KMS-11 (cell line): Measurements from ENCODE around the gene KMT2A.

Experiments used
- H2AFZ ChIP-seq: fragments of 200-600 bp; sonication (generic); 2 replicates; pipeline ENCODE4 v1.6.1; 2016; ENCODE audit warnings: antibody characterized with exemption, mixed run types, low read depth
- H3K27ac ChIP-seq: fragments of 200-600 bp; sonication (generic); 2 replicates; pipeline ENCODE4 v1.6.1; 2016; ENCODE audit warnings: mild to moderate bottlenecking, mixed run types
- H3K27me3 ChIP-seq: fragments of 200-600 bp; sonication (generic); 2 replicates; pipeline ENCODE4 v1.6.1; 2017; ENCODE audit warnings: mild to moderate bottlenecking, low read depth, mixed run types, moderate library complexity; ENCODE audit not compliant: insufficient read depth
- H3K36me3 ChIP-seq: fragments of 200-600 bp; sonication (generic); 2 replicates; pipeline ENCODE4 v1.6.1; 2017; ENCODE audit warnings: mild to moderate bottlenecking, mixed run types; ENCODE audit not compliant: insufficient read depth
- H3K4me1 ChIP-seq: fragments of 200-600 bp; sonication (generic); 2 replicates; pipeline ENCODE4 v1.6.1; 2016; ENCODE audit warnings: mild to moderate bottlenecking, low read depth, mixed run types; ENCODE audit not compliant: poor library complexity, severe bottlenecking
- H3K4me2 ChIP-seq: fragments of 200-600 bp; sonication (generic); 2 replicates; pipeline ENCODE4 v1.7.0; 2016; ENCODE audit warnings: mild to moderate bottlenecking, mixed run types
- H3K4me3 ChIP-seq: fragments of 200-600 bp; sonication (generic); IDR thresholded peaks from 2 replicates; pipeline ENCODE4 v1.6.1; 2017; ENCODE audit warnings: low read depth, low read length, mixed read lengths; ENCODE audit not compliant: insufficient read depth
- H3K79me2 ChIP-seq: fragments of 200-600 bp; sonication (generic); 2 replicates; pipeline ENCODE4 v1.6.1; 2016; ENCODE audit warnings: low read depth, mixed run types; ENCODE audit not compliant: insufficient read depth
- H3K9ac ChIP-seq: fragments of 200-600 bp; sonication (generic); 2 replicates; pipeline ENCODE4 v1.6.1; 2016; ENCODE audit warnings: mild to moderate bottlenecking, mixed run types
- H4K20me1 ChIP-seq: fragments of 200-600 bp; sonication (generic); 2 replicates; pipeline ENCODE4 v1.6.1; 2016; ENCODE audit warnings: mild to moderate bottlenecking, mixed run types; ENCODE audit not compliant: insufficient read depth
- CTCF ChIP-seq: fragments of 200-600 bp; sonication (generic); conservative IDR thresholded peaks from 2 replicates; pipeline ENCODE4 v1.6.1; 2017; ENCODE audit warnings: low read depth, mild to moderate bottlenecking, antibody characterized with exemption, low read length, moderate library complexity, mixed read lengths

Gene KMT2A

GRCh38 chr11:118410055-118410745, 26.1 kb upstream of the KMT2A start:
- peaks cover 23% of the 10 kb centered on the region; the same call in 1 of the 2 replicates for H3K79me2 ChIP-seq

GRCh38 chr11:118411530-118411929, 24.8 kb upstream of the KMT2A start:
- peaks cover 9% of the 10 kb centered on the region for H3K4me1 ChIP-seq
- H3K4me3 ChIP-seq = no peak overlapping the region
- no peak overlapping the region for H3K9ac ChIP-seq
- no peak overlapping the region for H2AFZ ChIP-seq
- no peak overlapping the region for H3K27ac ChIP-seq
- 0 out of 2 replicates have a peak, but pooled peaks cover 3% of the 10 kb centered on the region for H3K36me3 ChIP-seq
- no peaks in the 10 kb centered on the region for H4K20me1 ChIP-seq
- H3K27me3 ChIP-seq = no peaks in the 10 kb centered on the region
- H3K79me2 ChIP-seq = peaks cover 10% of the 10 kb centered on the region; the same call in 1 of the 2 replicates
- TF ChIP-seq CTCF = no peak
- no peak overlapping the region for H3K4me2 ChIP-seq

More at GRCh38 chr11:118410055-118410745, 26.1 kb upstream of the KMT2A start:
- no peak for TF ChIP-seq CTCF
- Histone ChIP-seq H3K27me3 (no peaks in the 10 kb centered on the region), H3K36me3 (0 out of 2 replicates have a peak, but pooled peaks cover 3% of the 10 kb centered on the region), H3K4me3 (no peak overlapping the region), H3K9ac (no peak overlapping the region), H3K27ac (no peak overlapping the region), H3K4me1 (peaks cover 4% of the 10 kb centered on the region), H4K20me1 (no peaks in the 10 kb centered on the region), H2AFZ (no peak overlapping the region), H3K4me2 (no peak overlapping the region)

- TF ChIP-seq CTCF = no peak
- H3K79me2 ChIP-seq = no peaks in the 10 kb centered on the region
- no peak overlapping the region for H3K4me2 ChIP-seq
- H3K4me1 ChIP-seq = peaks cover 9% of the 10 kb centered on the region
- H2AFZ ChIP-seq = no peak overlapping the region
- no peaks in the 10 kb centered on the region for H4K20me1 ChIP-seq
- H3K36me3 ChIP-seq = 0 out of 2 replicates have a peak, but pooled peaks cover 3% of the 10 kb centered on the region
- no peak overlapping the region for H3K4me3 ChIP-seq
- H3K9ac ChIP-seq = no peak overlapping the region
- H3K27me3 ChIP-seq = no peaks in the 10 kb centered on the region
- H3K27ac ChIP-seq = no peak overlapping the region
Measured at GRCh38 chr11:118412921-118413320, 23.4 kb upstream of the KMT2A start.

GRCh38 chr11:118415062-118415738, 21.1 kb upstream of the KMT2A start:
- H3K4me2 ChIP-seq = no peak overlapping the region
- H3K9ac ChIP-seq = no peak overlapping the region
- no peaks in the 10 kb centered on the region for H3K36me3 ChIP-seq
- H3K79me2 ChIP-seq = no peaks in the 10 kb centered on the region
- no peak overlapping the region for H3K4me3 ChIP-seq
- H3K27ac ChIP-seq = no peak overlapping the region
- no peaks in the 10 kb centered on the region for H4K20me1 ChIP-seq
- H3K27me3 ChIP-seq = no peaks in the 10 kb centered on the region
- no peak for TF ChIP-seq CTCF
- H2AFZ ChIP-seq = no peak overlapping the region
- H3K4me1 ChIP-seq = peaks cover 9% of the 10 kb centered on the region
